Measurements from ENCODE around the gene UNC80.

The UNC80 gene, protein sequence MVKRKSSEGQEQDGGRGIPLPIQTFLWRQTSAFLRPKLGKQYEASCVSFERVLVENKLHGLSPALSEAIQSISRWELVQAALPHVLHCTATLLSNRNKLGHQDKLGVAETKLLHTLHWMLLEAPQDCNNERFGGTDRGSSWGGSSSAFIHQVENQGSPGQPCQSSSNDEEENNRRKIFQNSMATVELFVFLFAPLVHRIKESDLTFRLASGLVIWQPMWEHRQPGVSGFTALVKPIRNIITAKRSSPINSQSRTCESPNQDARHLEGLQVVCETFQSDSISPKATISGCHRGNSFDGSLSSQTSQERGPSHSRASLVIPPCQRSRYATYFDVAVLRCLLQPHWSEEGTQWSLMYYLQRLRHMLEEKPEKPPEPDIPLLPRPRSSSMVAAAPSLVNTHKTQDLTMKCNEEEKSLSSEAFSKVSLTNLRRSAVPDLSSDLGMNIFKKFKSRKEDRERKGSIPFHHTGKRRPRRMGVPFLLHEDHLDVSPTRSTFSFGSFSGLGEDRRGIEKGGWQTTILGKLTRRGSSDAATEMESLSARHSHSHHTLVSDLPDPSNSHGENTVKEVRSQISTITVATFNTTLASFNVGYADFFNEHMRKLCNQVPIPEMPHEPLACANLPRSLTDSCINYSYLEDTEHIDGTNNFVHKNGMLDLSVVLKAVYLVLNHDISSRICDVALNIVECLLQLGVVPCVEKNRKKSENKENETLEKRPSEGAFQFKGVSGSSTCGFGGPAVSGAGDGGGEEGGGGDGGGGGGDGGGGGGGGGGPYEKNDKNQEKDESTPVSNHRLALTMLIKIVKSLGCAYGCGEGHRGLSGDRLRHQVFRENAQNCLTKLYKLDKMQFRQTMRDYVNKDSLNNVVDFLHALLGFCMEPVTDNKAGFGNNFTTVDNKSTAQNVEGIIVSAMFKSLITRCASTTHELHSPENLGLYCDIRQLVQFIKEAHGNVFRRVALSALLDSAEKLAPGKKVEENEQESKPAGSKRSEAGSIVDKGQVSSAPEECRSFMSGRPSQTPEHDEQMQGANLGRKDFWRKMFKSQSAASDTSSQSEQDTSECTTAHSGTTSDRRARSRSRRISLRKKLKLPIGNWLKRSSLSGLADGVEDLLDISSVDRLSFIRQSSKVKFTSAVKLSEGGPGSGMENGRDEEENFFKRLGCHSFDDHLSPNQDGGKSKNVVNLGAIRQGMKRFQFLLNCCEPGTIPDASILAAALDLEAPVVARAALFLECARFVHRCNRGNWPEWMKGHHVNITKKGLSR (N-terminal part only)

DNA sequence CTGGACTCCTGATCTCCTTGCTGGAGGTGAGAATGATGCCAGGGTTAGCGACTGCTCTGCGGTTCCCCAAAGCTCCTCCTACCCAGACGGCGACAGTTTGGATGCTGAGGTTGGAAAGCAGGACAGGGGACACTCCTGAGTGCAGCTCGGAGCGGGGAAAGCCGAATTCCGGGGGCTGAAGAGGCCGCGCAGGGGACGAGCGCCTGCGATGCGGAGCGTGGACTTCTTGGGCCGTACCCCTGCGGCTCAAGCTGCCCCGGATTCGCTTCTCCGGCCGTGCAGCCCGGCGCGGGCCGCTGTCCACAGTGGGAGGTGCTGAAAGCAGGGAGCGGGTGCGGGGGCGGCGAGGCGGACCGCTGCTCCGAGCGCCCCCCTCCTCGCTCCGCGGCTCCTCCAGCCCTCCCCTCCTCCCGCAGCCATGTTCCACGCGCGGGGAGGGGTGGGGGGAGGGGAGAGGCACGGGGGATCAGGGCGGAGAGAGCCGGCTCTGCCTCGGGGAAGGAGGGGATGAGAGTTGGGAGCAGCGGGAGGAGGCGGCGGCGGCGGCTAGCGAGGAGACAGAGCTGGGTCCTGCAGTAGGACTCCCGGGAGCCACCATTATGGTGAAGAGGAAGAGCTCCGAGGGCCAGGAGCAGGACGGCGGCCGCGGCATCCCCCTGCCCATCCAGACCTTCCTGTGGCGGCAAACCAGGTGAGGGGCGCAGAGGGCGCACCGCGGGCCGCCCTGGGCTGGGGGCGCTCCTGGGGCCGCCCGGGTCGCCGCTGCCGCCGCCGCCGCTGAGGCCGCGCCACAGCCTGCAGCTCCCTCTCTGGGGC is at the start of gene UNC80:
Gene UNC80, plus strand, starts transcription at position 359 of the 816 bp plus-strand sequence. Its CDS starts 241 bp downstream, at position 600.
- H3K4me3 ChIP-seq (ENCODE audit: low read length): peak within 1 kb of the TSS; percentile 28
- TF ChIP-seq, protein P1, sequence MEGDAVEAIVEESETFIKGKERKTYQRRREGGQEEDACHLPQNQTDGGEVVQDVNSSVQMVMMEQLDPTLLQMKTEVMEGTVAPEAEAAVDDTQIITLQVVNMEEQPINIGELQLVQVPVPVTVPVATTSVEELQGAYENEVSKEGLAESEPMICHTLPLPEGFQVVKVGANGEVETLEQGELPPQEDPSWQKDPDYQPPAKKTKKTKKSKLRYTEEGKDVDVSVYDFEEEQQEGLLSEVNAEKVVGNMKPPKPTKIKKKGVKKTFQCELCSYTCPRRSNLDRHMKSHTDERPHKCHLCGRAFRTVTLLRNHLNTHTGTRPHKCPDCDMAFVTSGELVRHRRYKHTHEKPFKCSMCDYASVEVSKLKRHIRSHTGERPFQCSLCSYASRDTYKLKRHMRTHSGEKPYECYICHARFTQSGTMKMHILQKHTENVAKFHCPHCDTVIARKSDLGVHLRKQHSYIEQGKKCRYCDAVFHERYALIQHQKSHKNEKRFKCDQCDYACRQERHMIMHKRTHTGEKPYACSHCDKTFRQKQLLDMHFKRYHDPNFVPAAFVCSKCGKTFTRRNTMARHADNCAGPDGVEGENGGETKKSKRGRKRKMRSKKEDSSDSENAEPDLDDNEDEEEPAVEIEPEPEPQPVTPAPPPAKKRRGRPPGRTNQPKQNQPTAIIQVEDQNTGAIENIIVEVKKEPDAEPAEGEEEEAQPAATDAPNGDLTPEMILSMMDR (conservative IDR thresholded peaks at IDR 0.05; ENCODE audit: low read length): no peak
- DNase-seq (ENCODE audit: low read depth): peak; percentile 28

DNA sequence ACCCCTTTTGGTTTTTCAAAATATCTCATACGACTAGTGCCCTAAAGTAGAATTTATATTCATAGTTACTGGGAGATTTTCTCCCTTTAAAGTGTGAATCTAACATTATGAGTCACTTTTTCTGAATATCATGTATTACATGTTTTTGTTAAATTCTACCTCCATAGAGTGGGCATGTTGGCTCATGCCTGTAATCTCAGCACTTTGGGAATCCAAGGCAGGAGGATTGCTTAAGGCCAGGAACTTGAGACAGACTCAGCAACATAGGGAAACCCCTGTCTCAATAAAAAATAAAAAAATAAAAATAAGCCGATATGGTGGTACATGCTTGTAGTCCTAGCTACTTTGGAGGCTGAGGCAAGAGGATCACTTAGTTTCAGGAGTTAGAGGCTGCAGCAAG is 45.3 kb upstream of the UNC80 start:
- no peak overlapping the region for H3K4me3 ChIP-seq (ENCODE audit: low read length)
- no peak for DNase-seq (ENCODE audit: low read depth)
- TF ChIP-seq, protein P1 (conservative IDR thresholded peaks at IDR 0.05; ENCODE audit: low read length): no peak

DNA sequence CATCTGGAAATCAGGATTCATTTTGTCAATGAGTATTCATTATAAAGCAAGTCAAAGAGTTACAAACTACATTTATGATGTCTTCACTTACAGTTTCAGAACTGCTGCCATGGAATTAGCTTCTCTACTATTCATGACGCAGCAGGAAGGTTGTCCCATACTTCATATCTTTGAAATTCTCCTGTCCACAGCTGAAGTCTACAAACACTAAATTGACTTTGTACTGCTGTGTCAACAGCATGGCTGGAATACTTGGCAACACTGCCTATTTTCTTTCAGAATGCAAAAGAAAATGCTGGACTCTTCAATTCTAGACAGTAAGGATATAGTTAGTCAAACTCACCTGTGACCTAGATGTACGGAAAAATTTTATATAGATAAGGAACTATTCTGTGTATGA is 44.6 kb upstream of the UNC80 start:
- TF ChIP-seq, protein P1 (conservative IDR thresholded peaks at IDR 0.05; ENCODE audit: low read length): no peak
- no peak overlapping the region for H3K4me3 ChIP-seq (ENCODE audit: low read length)
- DNase-seq (ENCODE audit: low read depth): no peak

DNA sequence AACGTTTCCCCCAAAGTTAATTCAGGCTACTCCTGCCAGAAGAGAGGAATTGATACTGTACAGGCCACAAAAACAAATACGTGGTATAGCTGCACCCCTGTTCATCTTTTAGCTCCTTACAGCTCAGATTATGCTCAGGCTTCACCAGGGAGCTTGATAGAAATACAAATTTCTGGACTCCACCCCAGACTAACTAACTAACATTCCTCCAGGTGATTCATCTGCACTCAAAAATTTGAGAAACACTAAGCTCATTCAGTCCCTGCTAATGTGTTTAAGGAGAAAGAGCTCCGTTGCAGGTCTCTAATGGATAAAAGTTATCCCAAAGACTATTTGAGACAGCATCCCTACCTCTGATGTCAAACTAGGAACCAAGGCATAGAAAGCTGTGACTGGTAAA is 36.8 kb upstream of the UNC80 start:
- no peak for DNase-seq (ENCODE audit: low read depth)
- H3K4me3 ChIP-seq (ENCODE audit: low read length): no peak overlapping the region
- TF ChIP-seq, protein P1 (conservative IDR thresholded peaks at IDR 0.05; ENCODE audit: low read length): no peak

DNA sequence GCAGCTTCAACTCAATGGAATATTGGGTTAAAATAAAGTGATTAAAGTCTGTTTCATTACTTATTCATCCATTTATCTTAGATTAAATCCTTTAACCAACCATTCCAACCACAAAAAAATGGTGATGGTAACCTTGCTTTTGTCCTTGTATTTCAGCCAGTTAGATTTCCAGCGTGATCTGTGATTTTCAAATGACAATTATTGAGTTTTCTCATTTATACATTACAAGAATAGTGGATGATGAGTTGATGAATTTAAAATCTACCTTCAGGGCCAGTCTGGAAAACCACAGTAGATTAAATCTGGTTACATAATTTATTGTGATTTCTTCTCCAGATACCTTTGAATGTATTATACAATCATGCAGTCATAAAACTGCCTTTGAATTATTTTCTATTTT is 29.7 kb upstream of the UNC80 start:
- no peak for DNase-seq (ENCODE audit: low read depth)
- TF ChIP-seq, protein P1 (conservative IDR thresholded peaks at IDR 0.05; ENCODE audit: low read length): no peak
- no peak overlapping the region for H3K4me3 ChIP-seq (ENCODE audit: low read length)

DNA sequence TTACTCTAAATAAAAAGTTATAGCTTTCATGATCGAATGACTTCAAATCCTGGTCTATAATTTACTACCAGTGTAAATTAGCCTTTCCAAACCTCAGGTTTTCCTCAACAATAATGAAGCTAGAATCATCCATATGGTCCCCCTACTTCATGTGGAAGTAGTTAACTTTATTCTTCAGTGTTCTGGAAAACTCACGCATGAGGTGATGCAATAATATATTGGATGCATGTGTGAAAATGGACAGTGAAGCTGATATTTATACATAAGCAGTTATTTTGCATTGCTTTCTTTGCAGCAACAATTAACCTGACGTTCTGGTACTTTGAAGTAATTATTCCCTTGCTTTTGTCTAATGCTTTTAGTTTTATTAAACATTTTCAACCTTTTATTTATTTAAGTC is 18.6 kb upstream of the UNC80 start:
- no peak overlapping the region for H3K4me3 ChIP-seq (ENCODE audit: low read length)
- TF ChIP-seq, protein P1 (conservative IDR thresholded peaks at IDR 0.05; ENCODE audit: low read length): no peak
- no peak for DNase-seq (ENCODE audit: low read depth)

Measured in AG10803 (cell line).